ENCODE measurements around the gene MTRF1. TPM values are rescaled to one million over a fixed set of nuclear protein-coding genes. Genes with fewer than 3 reads are reported as not detected.
A peak's percentile ranks its signal among the peaks of the same experiment; 100 is the strongest.

MTRF1 gene
- total RNA-seq, 2 experiments from 2014 or later, result 22.6 to 23.4 TPM

GRCh38 chr13:41193469-41193868 lies 69.9 kb downstream of the MTRF1 start:
- H3K27me3 Mint-ChIP-seq, result no peaks in the 10 kb centered on the region
- peaks cover 28% of the 10 kb centered on the region for H3K4me1 Mint-ChIP-seq (ENCODE audit: low read depth)
- ATAC-seq (no peak), DNase-seq (no peak)
- H3K4me3 Mint-ChIP-seq, result peak overlapping the region; percentile 85
- TF ChIP-seq CTCF (IDR thresholded peaks at IDR 0.05), result no peak
- H3K27ac Mint-ChIP-seq, result peak overlapping the region; percentile 98
- ChIA-PET POLR2A (interaction anchor here (1.2 kb wide), 1 partner anchor 8 kb away, joined by 4 read pairs; no protein-coding TSS in a partner anchor), CTCF (no interaction called here)
- peaks cover 5% of the 10 kb centered on the region for H3K9me3 Mint-ChIP-seq
- peaks cover 23% of the 10 kb centered on the region for H3K36me3 Mint-ChIP-seq (ENCODE audit: low read depth)
- intact Hi-C loops (cut with micrococcal nuclease), result loop anchor here (10.0 kb wide), 1 partner anchor 139 kb away; no protein-coding TSS in a partner anchor

- ChIA-PET CTCF (no interaction called here), POLR2A (interaction anchor here (0.7 kb wide), 1 partner anchor 52 kb away, joined by 3 read pairs; no protein-coding TSS in a partner anchor)
- no peak for TF ChIP-seq CTCF (IDR thresholded peaks at IDR 0.05)
- ATAC-seq (no peak), DNase-seq (no peak)
- Mint-ChIP-seq H3K4me1 (ENCODE audit: low read depth) (peaks cover 21% of the 10 kb centered on the region), H3K27ac (no peak overlapping the region), H3K36me3 (ENCODE audit: low read depth) (peaks cover 20% of the 10 kb centered on the region), H3K27me3 (no peaks in the 10 kb centered on the region), H3K4me3 (no peak overlapping the region), H3K9me3 (peaks cover 5% of the 10 kb centered on the region)
- intact Hi-C loops (cut with micrococcal nuclease), result no loop called here
These were observed 74.8 kb downstream of the MTRF1 start for GRCh38 chr13:41188584-41188983.

GRCh38 chr13:41186481-41186880 lies 76.9 kb downstream of the MTRF1 start:
- Mint-ChIP-seq H3K36me3 (ENCODE audit: low read depth) (peaks cover 9% of the 10 kb centered on the region), H3K4me1 (ENCODE audit: low read depth) (peaks cover 5% of the 10 kb centered on the region), H3K27ac (no peak overlapping the region), H3K9me3 (peaks cover 5% of the 10 kb centered on the region), H3K27me3 (no peaks in the 10 kb centered on the region), H3K4me3 (no peak overlapping the region)
- CTCF ChIA-PET, result no interaction called here
- ATAC-seq (no peak), DNase-seq (no peak)
- POLR2A ChIA-PET, result interaction anchor here (1.2 kb wide), 1 partner anchor 10 kb away, joined by 5 read pairs; no protein-coding TSS in a partner anchor
- no peak for TF ChIP-seq CTCF (IDR thresholded peaks at IDR 0.05)
- intact Hi-C loops (cut with micrococcal nuclease), result no loop called here

- TF ChIP-seq CTCF (IDR thresholded peaks at IDR 0.05), result no peak
- Mint-ChIP-seq H3K27me3 (no peaks in the 10 kb centered on the region), H3K27ac (no peak overlapping the region), H3K4me1 (ENCODE audit: low read depth) (peaks cover 16% of the 10 kb centered on the region), H3K4me3 (no peak overlapping the region), H3K9me3 (no peaks in the 10 kb centered on the region), H3K36me3 (ENCODE audit: low read depth) (no peaks in the 10 kb centered on the region)
- POLR2A ChIA-PET, result interaction anchor here (0.6 kb wide), 1 partner anchor 17 kb away, joined by 4 read pairs; no protein-coding TSS in a partner anchor
- DNase-seq (no peak), ATAC-seq (no peak)
- CTCF ChIA-PET, result no interaction called here
- intact Hi-C loops (cut with micrococcal nuclease), result no loop called here
These were observed 81.1 kb downstream of the MTRF1 start for GRCh38 chr13:41182231-41182630.

- H3K36me3 Mint-ChIP-seq (ENCODE audit: low read depth), result peaks cover 11% of the 10 kb centered on the region
- H3K4me3 Mint-ChIP-seq, result no peak overlapping the region
- peak; percentile 68 for ATAC-seq
These were observed 83.7 kb downstream of the MTRF1 start for GRCh38 chr13:41179593-41180250.

More at GRCh38 chr13:41179593-41180250, 83.7 kb downstream of the MTRF1 start:
- Mint-ChIP-seq H3K27ac (peak overlapping the region; percentile 43), H3K4me1 (ENCODE audit: low read depth) (peaks cover 16% of the 10 kb centered on the region), H3K9me3 (peaks cover 16% of the 10 kb centered on the region), H3K27me3 (no peaks in the 10 kb centered on the region)
- POLR2A ChIA-PET, result no interaction called here
- CTCF ChIA-PET, result interaction anchor here (1.6 kb wide), 1 partner anchor 53 kb away, joined by 4 read pairs; no protein-coding TSS in a partner anchor
- intact Hi-C loops (cut with micrococcal nuclease), result no loop called here
- no peak for TF ChIP-seq CTCF (IDR thresholded peaks at IDR 0.05)
- peak; percentile 28 for DNase-seq

Data from activated CD8-positive, alpha-beta T cell treated with anti-CD3 and anti-CD28 coated beads for 36 hours (primary cell).